Mammary epithelial cell (primary cell): ENCODE results near the gene OSBPL2.

Source experiments
- CTCF ChIP-seq, 2 donors: IDR thresholded peaks in 1 of 2; conservative IDR thresholded peaks in 1 of 2; 2 replicates each; pipeline ENCODE4 v1.5.1; 2011 to 2012; ENCODE audit warnings: inconsistent platforms in 2 of 2, low read length in 2 of 2, mild to moderate bottlenecking in 2 of 2, control low read depth in 1 of 2, low read depth in 1 of 2; ENCODE audit not compliant: insufficient read depth in 1 of 2; ENCODE audit errors: extremely low read depth in 1 of 2
- EZH2 ChIP-seq: IDR thresholded peaks from 2 replicates; pipeline ENCODE4 v1.6.1; 2012; ENCODE audit warnings: low read length, inconsistent platforms, borderline replicate concordance

GRCh38 chr20:62303062-62303339 lies 64.7 kb downstream of the OSBPL2 start:
- TF ChIP-seq CTCF (conservative IDR thresholded peaks at IDR 0.05 in 1 of 2, IDR thresholded peaks at IDR 0.05 in 1 of 2; ENCODE audit: extremely low read depth in 1 of 2, insufficient read depth in 1 of 2, low read depth in 1 of 2, low read length in 2 of 2), result no peak
- TF ChIP-seq EZH2, result no peak
